ENCODE results near the gene CTNNBIP1.

The CTNNBIP1 gene

DNA sequence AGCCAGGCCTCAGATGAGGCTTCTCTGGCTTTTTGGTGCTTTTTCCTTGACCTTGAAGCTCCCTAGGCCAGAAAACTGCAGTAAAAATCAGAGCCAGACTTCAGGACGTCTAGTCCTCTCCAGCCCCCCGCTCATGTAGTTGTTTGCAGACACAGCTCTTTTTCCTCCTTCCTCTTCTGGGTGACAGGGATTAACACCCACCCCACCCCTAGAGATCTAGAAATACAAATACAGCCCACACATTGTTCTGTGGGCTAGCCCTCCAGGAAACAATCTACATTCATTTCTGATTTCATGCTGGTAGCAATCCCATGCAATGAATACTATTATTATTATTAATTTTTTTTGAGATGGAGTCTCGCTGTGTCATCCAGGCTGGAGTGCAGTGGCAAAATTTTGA, 76.4 kb downstream of the CTNNBIP1 start:
- H3K36me3 ChIP-seq (ENCODE audit: control insufficient read depth in 4 of 4, insufficient read depth in 4 of 4, low read length in 3 of 4), result no peaks in the 10 kb centered on the region
- no peaks in the 10 kb centered on the region for H3K27me3 ChIP-seq (replicated peaks in 2 of 5; ENCODE audit: control insufficient read depth in 4 of 5, insufficient read depth in 5 of 5, low read length in 4 of 5)
- CTCF ChIA-PET, result no interaction called here
- peaks cover 0 to 1% (median 0%) of the 10 kb centered on the region in 4 experiments for H3K4me1 ChIP-seq (ENCODE audit: control extremely low read depth in 1 of 4, control insufficient read depth in 4 of 4, insufficient read depth in 4 of 4, low read length in 3 of 4)
- H3K9me3 ChIP-seq (ENCODE audit: control extremely low read depth in 1 of 5, control insufficient read depth in 4 of 5, insufficient read depth in 2 of 5, low read depth in 1 of 5, low read length in 4 of 5), result no peaks in the 10 kb centered on the region
- no peak overlapping the region for H3K4me3 ChIP-seq (ENCODE audit: control insufficient read depth in 1 of 7, extremely low read depth in 1 of 7, insufficient read depth in 4 of 7, low read depth in 2 of 7, low read length in 6 of 7)
- no peak for DNase-seq
- WGBS (ENCODE audit: insufficient coverage), result 72% methylated on average over 2 of the region's 3 CpGs
- POLR2A ChIA-PET, result no interaction called here
- H3K27ac ChIP-seq (ENCODE audit: insufficient read depth in 1 of 2, low read depth in 1 of 2, low read length in 2 of 2, poor library complexity in 1 of 2, severe bottlenecking in 2 of 2), result no peak overlapping the region

- CTCF ChIA-PET, result interaction anchor here (0.7 to 4.2 kb wide), 9 partner anchors 17 to 43 kb away, joined by 3 to 20 read pairs (median 4); no protein-coding TSS in a partner anchor
Observed at GRCh38 chr1:9827558-9828185, 82.4 kb downstream of the CTNNBIP1 start.

GRCh38 chr1:9826616-9827015, 83.5 kb downstream of the CTNNBIP1 start:
- no peaks in the 10 kb centered on the region for H3K9me3 ChIP-seq (ENCODE audit: control extremely low read depth in 1 of 5, control insufficient read depth in 4 of 5, insufficient read depth in 2 of 5, low read depth in 1 of 5, low read length in 4 of 5)
- no peak for DNase-seq
- peaks cover 8 to 36% (median 32%) of the 10 kb centered on the region in 4 experiments for H3K4me1 ChIP-seq (ENCODE audit: control extremely low read depth in 1 of 4, control insufficient read depth in 4 of 4, insufficient read depth in 4 of 4, low read length in 3 of 4)
- H3K27me3 ChIP-seq (replicated peaks in 2 of 5; ENCODE audit: control insufficient read depth in 4 of 5, insufficient read depth in 5 of 5, low read length in 4 of 5), result no peaks in the 10 kb centered on the region
- CTCF ChIA-PET, result interaction anchor here (0.8 to 4.2 kb wide), 8 partner anchors 16 to 43 kb away, joined by 3 to 20 read pairs (median 6); no protein-coding TSS in a partner anchor
- no peaks in the 10 kb centered on the region for H3K36me3 ChIP-seq (ENCODE audit: control insufficient read depth in 4 of 4, insufficient read depth in 4 of 4, low read length in 3 of 4)
- POLR2A ChIA-PET, result no interaction called here
- no peak overlapping the region for H3K27ac ChIP-seq (ENCODE audit: insufficient read depth in 1 of 2, low read depth in 1 of 2, low read length in 2 of 2, poor library complexity in 1 of 2, severe bottlenecking in 2 of 2)
- WGBS (ENCODE audit: insufficient coverage), result 93% methylated on average over 3 of the region's 3 CpGs
- H3K4me3 ChIP-seq (ENCODE audit: control insufficient read depth in 1 of 7, extremely low read depth in 1 of 7, insufficient read depth in 4 of 7, low read depth in 2 of 7, low read length in 6 of 7), result no peak overlapping the region

More at GRCh38 chr1:9827558-9828185, 82.4 kb downstream of the CTNNBIP1 start:
- peak; percentile 44 to 72 (median 54) for DNase-seq
- no peak overlapping the region for H3K27ac ChIP-seq (ENCODE audit: insufficient read depth in 1 of 2, low read depth in 1 of 2, low read length in 2 of 2, poor library complexity in 1 of 2, severe bottlenecking in 2 of 2)
- peak overlapping the region in 1 of 7 experiments; percentile 46 for H3K4me3 ChIP-seq (ENCODE audit: control insufficient read depth in 1 of 7, extremely low read depth in 1 of 7, insufficient read depth in 4 of 7, low read depth in 2 of 7, low read length in 6 of 7)
- H3K4me1 ChIP-seq (ENCODE audit: control extremely low read depth in 1 of 4, control insufficient read depth in 4 of 4, insufficient read depth in 4 of 4, low read length in 3 of 4), result peaks cover 0 to 25% (median 22%) of the 10 kb centered on the region in 4 experiments
- no peaks in the 10 kb centered on the region for H3K9me3 ChIP-seq (ENCODE audit: control extremely low read depth in 1 of 5, control insufficient read depth in 4 of 5, insufficient read depth in 2 of 5, low read depth in 1 of 5, low read length in 4 of 5)
- 74% methylated on average over 23 of the region's 24 CpGs for WGBS (ENCODE audit: insufficient coverage)
- no peaks in the 10 kb centered on the region for H3K27me3 ChIP-seq (replicated peaks in 2 of 5; ENCODE audit: control insufficient read depth in 4 of 5, insufficient read depth in 5 of 5, low read length in 4 of 5)
- POLR2A ChIA-PET, result interaction anchor here (0.6 to 0.9 kb wide), 2 partner anchors 22 to 561 kb away, joined by 3 to 5 read pairs; no protein-coding TSS in a partner anchor
- H3K36me3 ChIP-seq (ENCODE audit: control insufficient read depth in 4 of 4, insufficient read depth in 4 of 4, low read length in 3 of 4), result no peaks in the 10 kb centered on the region

GRCh38 chr1:9826087-9826486, 84.0 kb downstream of the CTNNBIP1 start:
- Histone ChIP-seq H3K27me3 (replicated peaks in 2 of 5; ENCODE audit: control insufficient read depth in 4 of 5, insufficient read depth in 5 of 5, low read length in 4 of 5) (no peaks in the 10 kb centered on the region), H3K27ac (ENCODE audit: insufficient read depth in 1 of 2, low read depth in 1 of 2, low read length in 2 of 2, poor library complexity in 1 of 2, severe bottlenecking in 2 of 2) (no peak overlapping the region), H3K4me1 (ENCODE audit: control extremely low read depth in 1 of 4, control insufficient read depth in 4 of 4, insufficient read depth in 4 of 4, low read length in 3 of 4) (peaks cover 8 to 38% (median 34%) of the 10 kb centered on the region in 4 experiments), H3K4me3 (ENCODE audit: control insufficient read depth in 1 of 7, extremely low read depth in 1 of 7, insufficient read depth in 4 of 7, low read depth in 2 of 7, low read length in 6 of 7) (no peak overlapping the region), H3K9me3 (ENCODE audit: control extremely low read depth in 1 of 5, control insufficient read depth in 4 of 5, insufficient read depth in 2 of 5, low read depth in 1 of 5, low read length in 4 of 5) (no peaks in the 10 kb centered on the region), H3K36me3 (ENCODE audit: control insufficient read depth in 4 of 4, insufficient read depth in 4 of 4, low read length in 3 of 4) (no peaks in the 10 kb centered on the region)
- no peak for DNase-seq
- CTCF ChIA-PET, result interaction anchor here (0.8 to 4.2 kb wide), 6 partner anchors 19 to 43 kb away, joined by 4 to 20 read pairs (median 8); no protein-coding TSS in a partner anchor
- POLR2A ChIA-PET, result no interaction called here
- WGBS (ENCODE audit: insufficient coverage), result 83% methylated on average over 1 of the region's 3 CpGs

DNA sequence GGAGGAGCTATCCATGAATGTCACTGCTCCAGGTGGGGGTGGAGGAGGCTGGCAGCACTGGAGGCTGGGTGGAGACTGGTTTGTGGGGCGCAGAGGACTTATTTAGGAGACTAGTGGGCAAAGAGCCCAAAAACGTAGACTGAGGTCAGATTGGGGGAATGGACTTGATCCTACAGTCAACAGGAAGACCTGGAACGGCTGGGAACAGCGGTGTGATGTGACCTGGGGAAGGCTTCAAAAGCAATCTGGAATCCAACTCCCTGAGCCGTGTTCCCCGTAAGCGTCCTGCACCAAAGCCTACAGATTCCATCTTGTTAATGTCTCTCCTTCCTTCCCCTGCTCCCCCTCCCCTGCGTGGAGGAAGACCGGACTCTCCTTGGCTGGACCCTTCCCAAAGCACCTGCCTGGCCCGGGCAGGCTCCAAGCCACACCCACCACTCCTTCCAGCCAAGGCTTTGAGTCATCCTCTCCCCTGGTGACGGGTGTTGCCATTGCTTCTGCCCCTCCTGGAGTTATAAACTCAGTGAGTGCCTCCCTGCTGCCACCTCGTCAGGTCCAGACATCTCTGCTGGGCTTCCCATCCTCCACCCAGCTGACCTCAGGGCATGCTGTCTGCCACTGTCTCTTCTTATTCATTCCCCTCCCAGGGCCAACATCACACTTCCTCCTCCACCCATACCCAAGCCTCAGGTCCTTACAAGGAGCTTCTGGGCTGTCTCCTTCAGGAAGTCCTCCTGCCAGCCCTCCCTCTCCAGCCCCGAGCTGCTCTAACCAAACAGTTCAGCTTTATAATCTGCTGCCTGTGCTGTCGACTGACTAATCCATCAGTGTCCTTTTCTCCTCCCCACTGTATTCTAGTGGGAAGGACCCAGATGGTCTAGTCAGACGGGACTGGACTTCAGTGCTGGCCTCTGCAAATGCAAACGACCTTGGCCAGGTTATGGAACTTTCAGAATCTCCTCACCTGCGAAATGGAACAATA, 84.7 kb downstream of the CTNNBIP1 start:
- H3K27me3 ChIP-seq (replicated peaks in 2 of 5; ENCODE audit: control insufficient read depth in 4 of 5, insufficient read depth in 5 of 5, low read length in 4 of 5), result no peaks in the 10 kb centered on the region
- H3K4me1 ChIP-seq (ENCODE audit: control extremely low read depth in 1 of 4, control insufficient read depth in 4 of 4, insufficient read depth in 4 of 4, low read length in 3 of 4), result peaks cover 8 to 38% (median 34%) of the 10 kb centered on the region in 4 experiments
- H3K9me3 ChIP-seq (ENCODE audit: control extremely low read depth in 1 of 5, control insufficient read depth in 4 of 5, insufficient read depth in 2 of 5, low read depth in 1 of 5, low read length in 4 of 5), result no peaks in the 10 kb centered on the region
- no peaks in the 10 kb centered on the region for H3K36me3 ChIP-seq (ENCODE audit: control insufficient read depth in 4 of 4, insufficient read depth in 4 of 4, low read length in 3 of 4)
- ChIA-PET CTCF (interaction anchor here (1.5 to 4.2 kb wide), 4 partner anchors 20 to 44 kb away, joined by 7 to 20 read pairs (median 10); no protein-coding TSS in a partner anchor), POLR2A (no interaction called here)
- H3K27ac ChIP-seq (ENCODE audit: insufficient read depth in 1 of 2, low read depth in 1 of 2, low read length in 2 of 2, poor library complexity in 1 of 2, severe bottlenecking in 2 of 2), result no peak overlapping the region
- 36% methylated on average over 13 of the region's 17 CpGs for WGBS (ENCODE audit: insufficient coverage)
- H3K4me3 ChIP-seq (ENCODE audit: control insufficient read depth in 1 of 7, extremely low read depth in 1 of 7, insufficient read depth in 4 of 7, low read depth in 2 of 7, low read length in 6 of 7), result peak overlapping the region in 3 of 7 experiments; percentile 24 to 43 (median 26)
- DNase-seq, result peak; percentile 38 to 70 (median 60)

DNA sequence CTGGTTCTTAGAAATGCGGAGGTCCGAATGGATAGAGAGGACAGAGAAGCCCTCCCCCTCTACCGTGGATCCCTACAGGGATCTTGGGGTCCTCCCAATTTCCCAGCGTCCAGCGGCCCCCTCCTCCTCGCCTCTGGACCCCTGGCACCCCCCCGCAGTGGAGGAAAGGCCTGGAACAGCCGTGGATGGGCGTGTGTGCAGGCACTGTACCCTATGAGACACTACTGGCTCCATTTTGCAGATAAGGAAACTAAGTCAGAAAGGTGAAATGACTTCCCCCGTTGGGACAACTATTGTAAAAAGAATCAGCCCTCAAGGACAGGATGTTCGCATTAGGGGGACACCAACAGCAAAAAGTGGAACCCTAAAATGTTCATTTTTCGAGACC, 85.4 kb downstream of the CTNNBIP1 start:
- Histone ChIP-seq H3K4me3 (ENCODE audit: control insufficient read depth in 1 of 7, extremely low read depth in 1 of 7, insufficient read depth in 4 of 7, low read depth in 2 of 7, low read length in 6 of 7) (peak overlapping the region in 6 of 7 experiments; percentile 56 to 97 (median 72)), H3K9me3 (ENCODE audit: control extremely low read depth in 1 of 5, control insufficient read depth in 4 of 5, insufficient read depth in 2 of 5, low read depth in 1 of 5, low read length in 4 of 5) (no peaks in the 10 kb centered on the region), H3K27ac (ENCODE audit: insufficient read depth in 1 of 2, low read depth in 1 of 2, low read length in 2 of 2, poor library complexity in 1 of 2, severe bottlenecking in 2 of 2) (no peak overlapping the region), H3K36me3 (ENCODE audit: control insufficient read depth in 4 of 4, insufficient read depth in 4 of 4, low read length in 3 of 4) (no peaks in the 10 kb centered on the region), H3K4me1 (ENCODE audit: control extremely low read depth in 1 of 4, control insufficient read depth in 4 of 4, insufficient read depth in 4 of 4, low read length in 3 of 4) (peaks cover 8 to 38% (median 34%) of the 10 kb centered on the region in 4 experiments), H3K27me3 (replicated peaks in 2 of 5; ENCODE audit: control insufficient read depth in 4 of 5, insufficient read depth in 5 of 5, low read length in 4 of 5) (no peaks in the 10 kb centered on the region)
- ChIA-PET CTCF (no interaction called here), POLR2A (no interaction called here)
- 48% methylated on average over 7 of the region's 12 CpGs for WGBS (ENCODE audit: insufficient coverage)
- no peak for DNase-seq
